PC-3 (cell line): ENCODE results near the gene FAM241B.

Source experiments
- CTCF ChIP-seq: fragments of 300-600 bp; sonication (generic); conservative IDR thresholded peaks from 2 replicates; pipeline ENCODE4 v1.5.1; 2017; ENCODE audit warnings: antibody characterized with exemption, low read depth, mild to moderate bottlenecking, low read length
- EZH2phosphoT487 ChIP-seq: fragments of 300-600 bp; sonication (generic); IDR thresholded peaks from 2 replicates; pipeline ENCODE4 v1.6.1; 2018; ENCODE audit warnings: mild to moderate bottlenecking, antibody characterized with exemption, low read length, borderline replicate concordance

DNA sequence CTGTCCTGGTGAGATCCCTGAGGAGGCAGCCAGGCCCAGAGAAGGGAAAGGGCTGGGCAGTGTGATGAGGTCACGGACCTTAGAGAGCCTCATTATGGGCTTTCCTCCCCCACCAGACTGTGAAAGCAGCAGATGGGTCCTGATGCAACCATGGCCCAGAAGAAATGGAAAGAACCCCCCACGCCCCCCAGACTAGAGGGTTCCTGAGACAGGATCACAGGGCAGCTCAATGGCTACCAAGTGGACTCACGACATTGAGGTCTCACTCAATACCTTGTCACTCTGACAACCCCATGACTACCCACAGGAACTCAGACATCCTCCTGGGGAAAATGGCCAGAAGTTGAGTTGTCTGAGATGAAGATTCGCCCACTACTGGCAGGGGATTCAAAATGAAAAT lies 36.7 kb downstream of the FAM241B start:
- no peak for TF ChIP-seq CTCF
- no peak for TF ChIP-seq EZH2phosphoT487
